Ishikawa (cell line): Measurements from ENCODE around the gene CCL1.

ENCODE experiments used
- CEBPB ChIP-seq: IDR thresholded peaks from 2 replicates; pipeline ENCODE4 v1.6.1; 2012
- CREB1 ChIP-seq: IDR thresholded peaks from 2 replicates; pipeline ENCODE4 v1.6.1; 2012; ENCODE audit warnings: low read depth
- EGR1 ChIP-seq: IDR thresholded peaks from 2 replicates; pipeline ENCODE4 v1.6.1; 2012
- EP300 ChIP-seq: IDR thresholded peaks from 2 replicates; pipeline ENCODE4 v1.6.1; 2012; ENCODE audit warnings: borderline replicate concordance
- FOXM1 ChIP-seq: IDR thresholded peaks from 2 replicates; pipeline ENCODE4 v1.6.1; 2012; ENCODE audit warnings: low read depth, borderline replicate concordance
- NFIC ChIP-seq: IDR thresholded peaks from 2 replicates; pipeline ENCODE4 v1.6.1; 2012
- RAD21 ChIP-seq: IDR thresholded peaks from 2 replicates; pipeline ENCODE4 v1.6.1; 2012; ENCODE audit warnings: low read depth
- TAF1 ChIP-seq: IDR thresholded peaks from 2 replicates; pipeline ENCODE4 v1.6.1; 2012; ENCODE audit warnings: low read depth, mild to moderate bottlenecking
- TCF12 ChIP-seq: IDR thresholded peaks from 2 replicates; pipeline ENCODE4 v1.6.1; 2012; ENCODE audit warnings: low read depth
- TEAD4 ChIP-seq: IDR thresholded peaks from 2 replicates; pipeline ENCODE4 v1.6.1; 2012
- YY1 ChIP-seq: IDR thresholded peaks from 2 replicates; pipeline ENCODE4 v1.6.1; 2012; ENCODE audit warnings: low read depth
- ZBTB7A ChIP-seq: IDR thresholded peaks from 2 replicates; pipeline ENCODE4 v1.6.1; 2012; ENCODE audit warnings: low read depth
- TF ChIP-seq, protein P1 (sequence below): IDR thresholded peaks from 2 replicates; pipeline ENCODE4 v1.6.1; 2012
- TF ChIP-seq, protein P2 (sequence below): IDR thresholded peaks from 2 replicates; pipeline ENCODE4 v1.6.1; 2012
- TF ChIP-seq, protein P3 (sequence below): IDR thresholded peaks from 2 replicates; pipeline ENCODE4 v1.6.1; 2012; ENCODE audit warnings: low read depth, mild to moderate bottlenecking

CCL1 gene

DNA sequence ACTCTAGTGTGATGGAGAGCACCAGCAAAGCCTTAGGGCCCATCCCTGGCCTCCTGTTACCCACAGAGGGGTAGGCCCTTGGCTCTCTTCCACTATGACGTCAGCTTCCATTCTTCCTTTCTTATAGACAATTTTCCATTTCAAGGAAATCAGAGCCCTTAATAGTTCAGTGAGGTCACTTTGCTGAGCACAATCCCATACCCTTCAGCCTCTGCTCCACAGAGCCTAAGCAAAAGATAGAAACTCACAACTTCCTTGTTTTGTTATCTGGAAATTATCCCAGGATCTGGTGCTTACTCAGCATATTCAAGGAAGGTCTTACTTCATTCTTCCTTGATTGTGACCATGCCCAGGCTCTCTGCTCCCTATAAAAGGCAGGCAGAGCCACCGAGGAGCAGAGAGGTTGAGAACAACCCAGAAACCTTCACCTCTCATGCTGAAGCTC lies 44.0 kb downstream of the CCL1 start, which contains the start of gene CCL8:
Gene CCL8 (plus strand): TSS at position 397 of the 445 bp plus-strand sequence. CDS start 67 bp downstream, outside the sequence.
- TF ChIP-seq, protein P1, sequence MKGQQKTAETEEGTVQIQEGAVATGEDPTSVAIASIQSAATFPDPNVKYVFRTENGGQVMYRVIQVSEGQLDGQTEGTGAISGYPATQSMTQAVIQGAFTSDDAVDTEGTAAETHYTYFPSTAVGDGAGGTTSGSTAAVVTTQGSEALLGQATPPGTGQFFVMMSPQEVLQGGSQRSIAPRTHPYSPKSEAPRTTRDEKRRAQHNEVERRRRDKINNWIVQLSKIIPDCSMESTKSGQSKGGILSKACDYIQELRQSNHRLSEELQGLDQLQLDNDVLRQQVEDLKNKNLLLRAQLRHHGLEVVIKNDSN = no peak
- no peak for TF ChIP-seq EP300
- TF ChIP-seq FOXM1 = no peak
- TF ChIP-seq, protein P2, sequence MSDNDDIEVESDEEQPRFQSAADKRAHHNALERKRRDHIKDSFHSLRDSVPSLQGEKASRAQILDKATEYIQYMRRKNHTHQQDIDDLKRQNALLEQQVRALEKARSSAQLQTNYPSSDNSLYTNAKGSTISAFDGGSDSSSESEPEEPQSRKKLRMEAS = no peak
- no peak for TF ChIP-seq CREB1

DNA sequence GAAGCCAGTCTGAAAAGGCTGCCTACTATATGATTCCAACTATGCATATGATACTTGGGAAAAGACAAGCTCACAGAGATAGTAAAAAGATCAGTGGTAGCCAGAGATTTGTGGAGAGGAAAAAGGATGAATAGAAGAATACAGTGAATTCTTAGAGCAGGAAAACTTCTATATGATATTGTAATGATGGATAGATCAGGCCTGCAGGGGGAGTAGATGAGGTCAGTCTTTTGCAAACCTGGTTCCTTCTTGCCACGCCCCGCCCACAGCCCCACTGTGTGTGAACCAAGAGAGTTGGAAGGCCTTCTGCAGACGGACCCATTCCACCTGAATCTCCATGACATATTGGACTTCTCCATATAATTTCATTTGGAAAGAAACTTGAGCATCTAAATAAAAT lies 44.6 kb downstream of the CCL1 start:
- TF ChIP-seq RAD21 (no peak), TCF12 (no peak)
- TF ChIP-seq, protein P3, sequence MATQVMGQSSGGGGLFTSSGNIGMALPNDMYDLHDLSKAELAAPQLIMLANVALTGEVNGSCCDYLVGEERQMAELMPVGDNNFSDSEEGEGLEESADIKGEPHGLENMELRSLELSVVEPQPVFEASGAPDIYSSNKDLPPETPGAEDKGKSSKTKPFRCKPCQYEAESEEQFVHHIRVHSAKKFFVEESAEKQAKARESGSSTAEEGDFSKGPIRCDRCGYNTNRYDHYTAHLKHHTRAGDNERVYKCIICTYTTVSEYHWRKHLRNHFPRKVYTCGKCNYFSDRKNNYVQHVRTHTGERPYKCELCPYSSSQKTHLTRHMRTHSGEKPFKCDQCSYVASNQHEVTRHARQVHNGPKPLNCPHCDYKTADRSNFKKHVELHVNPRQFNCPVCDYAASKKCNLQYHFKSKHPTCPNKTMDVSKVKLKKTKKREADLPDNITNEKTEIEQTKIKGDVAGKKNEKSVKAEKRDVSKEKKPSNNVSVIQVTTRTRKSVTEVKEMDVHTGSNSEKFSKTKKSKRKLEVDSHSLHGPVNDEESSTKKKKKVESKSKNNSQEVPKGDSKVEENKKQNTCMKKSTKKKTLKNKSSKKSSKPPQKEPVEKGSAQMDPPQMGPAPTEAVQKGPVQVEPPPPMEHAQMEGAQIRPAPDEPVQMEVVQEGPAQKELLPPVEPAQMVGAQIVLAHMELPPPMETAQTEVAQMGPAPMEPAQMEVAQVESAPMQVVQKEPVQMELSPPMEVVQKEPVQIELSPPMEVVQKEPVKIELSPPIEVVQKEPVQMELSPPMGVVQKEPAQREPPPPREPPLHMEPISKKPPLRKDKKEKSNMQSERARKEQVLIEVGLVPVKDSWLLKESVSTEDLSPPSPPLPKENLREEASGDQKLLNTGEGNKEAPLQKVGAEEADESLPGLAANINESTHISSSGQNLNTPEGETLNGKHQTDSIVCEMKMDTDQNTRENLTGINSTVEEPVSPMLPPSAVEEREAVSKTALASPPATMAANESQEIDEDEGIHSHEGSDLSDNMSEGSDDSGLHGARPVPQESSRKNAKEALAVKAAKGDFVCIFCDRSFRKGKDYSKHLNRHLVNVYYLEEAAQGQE = no peak

DNA sequence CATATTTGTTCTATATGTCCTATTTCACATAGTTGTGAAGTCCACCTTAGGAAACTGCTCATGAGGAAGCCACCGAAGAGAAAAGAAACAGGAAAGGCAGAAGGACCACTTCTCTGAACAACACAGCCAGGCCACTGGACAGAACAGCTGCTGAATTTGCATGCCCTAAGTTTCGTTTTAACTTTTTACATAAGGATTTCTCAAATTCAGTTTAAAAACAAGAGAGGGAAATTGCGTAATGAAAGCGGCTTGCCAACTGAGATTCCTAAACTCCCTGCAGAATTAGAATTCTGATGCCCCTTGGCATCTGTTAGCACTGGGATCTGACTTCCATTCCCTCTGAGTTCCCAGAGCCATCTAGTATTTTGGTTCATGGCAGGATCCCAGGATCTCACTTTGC lies 48.8 kb downstream of the CCL1 start:
- TF ChIP-seq EGR1 (no peak), TAF1 (no peak), YY1 (no peak), CREB1 (no peak), EP300 (no peak)
- TF ChIP-seq, protein P3 = no peak
- TF ChIP-seq, protein P1 = no peak

DNA sequence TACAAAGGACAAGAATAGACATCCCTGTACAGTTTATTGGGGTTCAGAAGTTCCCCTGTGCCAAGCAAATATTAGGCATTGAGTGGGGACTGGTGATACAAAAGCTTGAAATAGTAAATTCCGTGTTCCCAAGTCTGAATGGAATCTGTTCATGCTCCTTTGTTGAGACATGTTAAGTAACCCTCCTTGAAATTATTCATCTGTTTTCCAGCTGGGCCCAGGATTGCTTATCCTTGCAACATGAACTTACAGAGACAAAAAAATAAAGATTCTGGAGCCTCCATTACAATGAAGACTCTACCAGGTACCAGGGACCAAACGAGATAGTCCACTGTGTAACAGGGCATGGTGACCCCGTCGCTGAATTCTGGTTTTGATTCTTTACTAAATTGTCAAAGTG lies 49.9 kb downstream of the CCL1 start:
- no peak for TF ChIP-seq NFIC
- no peak for TF ChIP-seq TAF1
- TF ChIP-seq CREB1 = no peak

DNA sequence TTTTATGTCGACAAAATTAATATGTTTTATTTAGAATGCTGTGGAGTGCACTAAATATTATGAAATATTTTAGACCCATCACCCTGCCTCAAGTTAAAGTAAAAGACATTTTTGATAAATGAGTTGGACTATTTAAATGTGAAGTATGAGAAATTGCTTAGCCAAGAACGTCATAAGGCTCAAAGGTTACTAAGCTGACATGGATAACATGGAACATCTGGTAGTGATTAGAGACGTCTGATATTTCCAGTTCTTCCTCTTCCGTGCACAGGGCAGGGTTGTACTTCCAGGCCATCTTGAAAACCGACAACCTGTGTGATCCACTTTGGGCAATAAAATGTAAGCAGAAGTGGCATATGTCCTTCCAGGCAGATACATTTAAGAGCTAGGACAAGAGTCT lies 51.0 kb downstream of the CCL1 start:
- TF ChIP-seq EGR1 (no peak), EP300 (no peak), ZBTB7A (no peak), TCF12 (no peak), TEAD4 (no peak), CEBPB (no peak), RAD21 (no peak), FOXM1 (no peak), CREB1 (no peak), YY1 (no peak)
- TF ChIP-seq, protein P2 = no peak
- TF ChIP-seq, protein P1 = no peak
- TF ChIP-seq, protein P3 = no peak
